Activated CD8-positive, alpha-beta memory T cell treated with anti-CD3 and anti-CD28 coated beads, Interleukin-2, amount 50 U/mL, for 24 hours (primary cell): ENCODE data around the gene TENT4B.

Experiments
- DNase-seq: peaks from one replicate; pipeline ENCODE4 v3.0.0-alpha.2; 2020; ENCODE audit errors: extremely low read depth

TENT4B gene

DNA sequence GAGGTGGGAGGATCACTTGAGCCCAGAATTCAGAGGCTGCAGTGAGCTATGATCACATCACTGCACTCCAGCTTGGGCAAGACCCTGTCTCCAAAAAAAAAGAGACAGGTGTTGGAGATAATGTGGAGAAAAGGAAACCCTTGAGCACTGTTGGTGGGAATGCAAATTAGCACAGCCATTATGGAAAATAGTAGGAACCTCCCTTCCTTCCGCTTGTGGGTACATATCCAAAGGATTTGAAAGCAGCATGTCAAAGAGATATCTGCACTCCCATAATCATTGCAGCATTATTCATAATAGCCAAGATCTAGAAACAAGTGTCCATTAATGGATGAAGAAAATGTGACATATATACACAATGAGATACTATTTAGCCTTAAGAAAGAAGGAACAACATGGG lies 103.5 kb downstream of the TENT4B start:
- DNase-seq, result no peak

DNA sequence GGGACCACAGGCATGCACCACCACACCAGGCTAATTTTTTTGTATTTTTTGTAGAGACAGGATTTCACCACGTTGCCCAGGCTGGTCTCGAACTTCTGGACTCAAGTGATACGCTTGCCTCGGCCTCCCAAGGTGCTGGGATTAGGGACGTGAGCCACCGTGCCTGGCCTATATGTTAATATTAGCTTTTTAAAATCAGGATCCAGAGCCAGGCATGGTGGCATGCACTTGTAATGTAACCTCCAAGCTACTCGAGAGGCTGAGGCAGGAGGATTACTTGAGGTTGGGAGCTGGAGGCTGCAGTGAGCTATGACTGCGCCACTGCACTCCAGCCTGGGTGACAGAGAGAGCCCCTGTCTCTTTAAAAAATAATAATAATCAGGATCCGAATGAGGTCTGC lies 104.8 kb downstream of the TENT4B start:
- DNase-seq, result no peak

DNA sequence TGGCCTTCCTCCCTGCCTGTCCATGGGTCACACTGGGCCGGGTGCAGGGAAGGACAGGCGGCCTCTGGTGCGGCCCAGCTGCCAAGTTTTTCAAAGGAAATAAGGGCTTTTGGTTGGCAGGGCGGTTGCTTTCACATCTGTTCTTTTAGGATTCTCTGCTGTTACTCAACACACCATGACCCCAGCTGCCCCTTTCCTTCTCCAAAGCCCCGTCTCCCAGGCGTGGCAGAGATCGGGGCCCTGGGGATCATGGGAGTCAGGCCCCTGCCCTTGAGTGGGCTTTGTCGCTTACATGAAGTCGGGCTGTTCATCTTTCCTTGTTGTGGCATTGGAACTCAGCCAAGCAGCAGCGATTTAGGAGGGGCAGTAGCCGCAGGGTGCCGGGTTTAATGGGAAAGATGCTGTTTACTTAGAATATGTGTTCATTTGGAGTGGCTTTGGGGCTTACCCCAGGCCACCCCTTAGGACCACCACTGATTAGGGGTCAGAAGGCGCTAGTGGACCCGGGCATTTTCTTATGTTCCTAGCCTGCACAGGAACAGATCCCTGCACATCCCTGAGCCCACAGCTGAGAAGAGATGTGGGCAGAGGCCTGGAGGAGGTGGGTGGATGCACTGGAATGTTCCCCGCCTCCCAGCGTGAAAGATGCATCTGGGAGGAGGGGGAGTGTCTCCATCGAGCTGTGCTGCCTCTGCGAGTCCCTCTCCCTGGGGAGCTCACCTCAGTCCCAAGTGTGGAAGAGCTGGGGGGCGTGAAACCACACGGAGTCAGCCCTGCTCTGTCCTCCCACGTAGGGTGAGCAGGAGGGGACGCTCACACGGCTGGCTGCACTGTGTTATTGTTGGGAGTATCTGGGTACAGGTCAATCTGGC lies 106.5 kb downstream of the TENT4B start:
- DNase-seq, result no peak

DNA sequence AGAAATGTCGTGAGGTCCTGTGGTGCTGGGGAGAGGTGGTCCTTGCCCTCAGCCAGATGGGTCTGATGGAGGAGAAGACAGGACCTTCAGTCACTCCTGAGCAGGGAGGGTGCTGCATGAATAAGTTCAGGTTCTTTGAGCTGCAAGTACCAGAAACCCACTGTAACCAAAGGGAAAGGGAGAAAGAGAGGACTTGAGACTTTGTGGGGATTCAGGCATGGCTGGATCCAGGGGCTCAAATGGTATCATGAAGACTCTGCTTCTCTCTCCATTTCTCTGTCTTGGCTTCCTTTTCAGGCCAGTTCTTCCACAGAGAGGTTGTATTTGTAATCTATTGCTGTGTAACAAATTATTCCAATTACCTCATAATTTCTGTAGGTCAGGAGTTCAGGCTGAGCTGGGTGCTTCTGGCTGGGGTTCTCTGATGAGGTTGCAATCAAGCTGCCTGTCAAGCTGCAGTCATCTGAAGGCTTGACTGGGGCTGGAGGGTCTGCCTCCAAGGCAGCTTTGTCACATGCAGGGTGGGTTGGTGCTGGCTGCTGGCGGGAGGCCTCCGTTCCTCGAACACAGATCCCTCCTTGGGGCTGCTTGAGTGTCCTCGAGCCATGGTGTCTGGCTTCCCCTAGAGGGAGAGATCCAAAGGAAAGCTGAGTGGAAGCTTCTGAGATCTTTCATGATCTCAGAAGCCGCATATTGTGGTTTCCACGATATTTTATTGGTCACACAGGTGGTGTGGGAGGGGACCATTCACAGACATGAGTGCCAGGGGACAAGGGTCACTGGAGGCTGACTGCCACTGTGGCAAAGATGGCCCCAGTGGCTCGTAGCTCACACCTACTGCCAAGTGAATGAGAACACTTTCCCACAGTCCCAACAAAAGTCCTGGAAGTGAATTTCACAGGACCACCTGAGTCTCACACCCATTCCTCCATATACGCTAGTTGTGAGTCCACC lies 107.4 kb downstream of the TENT4B start:
- no peak for DNase-seq

DNA sequence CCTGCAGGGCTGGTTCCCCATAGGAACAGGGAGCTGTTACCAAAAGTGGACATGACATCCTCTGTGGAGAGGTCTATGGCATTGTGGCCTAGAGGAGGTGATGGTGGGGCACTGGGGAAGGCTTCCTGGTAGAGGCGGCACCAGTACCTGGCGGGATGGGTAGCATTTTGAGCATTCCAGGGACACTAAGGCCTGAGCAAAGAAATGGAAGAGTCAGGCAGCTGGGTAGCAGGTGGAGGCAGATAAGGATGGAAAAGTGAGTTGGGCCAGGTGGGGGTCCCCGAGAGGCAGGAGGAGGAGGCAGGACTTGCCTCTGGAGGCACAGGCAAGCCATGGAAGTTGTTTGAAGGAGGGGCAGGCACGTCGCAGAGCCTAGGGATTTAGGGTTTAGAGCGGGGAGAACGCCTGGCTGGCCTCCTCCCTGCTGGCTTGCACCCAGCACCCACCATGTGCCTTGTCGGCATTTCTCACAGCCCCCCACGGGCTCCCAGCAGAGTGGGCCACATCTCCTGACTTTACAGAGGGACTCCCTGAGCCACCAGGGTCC lies 108.1 kb downstream of the TENT4B start:
- DNase-seq, result no peak

DNA sequence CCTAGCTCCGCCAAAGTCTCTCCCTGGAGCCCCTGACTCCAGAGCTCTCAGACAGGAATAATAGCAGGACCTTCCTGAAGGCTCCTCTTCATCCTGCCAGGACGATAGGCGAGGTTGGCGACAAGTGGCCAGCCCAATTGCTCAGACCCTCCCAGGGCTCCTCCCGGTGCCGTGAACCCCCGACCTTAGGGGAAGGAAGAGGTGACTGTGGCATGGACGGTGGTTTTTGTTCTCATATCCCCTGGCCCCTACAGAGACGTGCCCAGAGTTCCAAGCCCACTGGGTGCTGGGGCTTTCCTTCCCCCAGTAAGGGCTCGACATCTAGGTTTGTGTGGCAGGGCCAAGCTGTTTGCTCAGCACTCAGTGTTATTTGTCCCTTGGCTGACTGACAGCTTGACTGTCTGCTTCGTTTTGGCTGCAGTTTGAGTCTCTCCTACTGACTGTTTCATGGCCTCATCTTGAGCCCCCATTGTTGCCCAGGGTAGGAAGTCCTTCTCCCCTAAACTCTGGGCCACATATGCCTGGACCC lies 108.7 kb downstream of the TENT4B start:
- DNase-seq, result no peak

DNA sequence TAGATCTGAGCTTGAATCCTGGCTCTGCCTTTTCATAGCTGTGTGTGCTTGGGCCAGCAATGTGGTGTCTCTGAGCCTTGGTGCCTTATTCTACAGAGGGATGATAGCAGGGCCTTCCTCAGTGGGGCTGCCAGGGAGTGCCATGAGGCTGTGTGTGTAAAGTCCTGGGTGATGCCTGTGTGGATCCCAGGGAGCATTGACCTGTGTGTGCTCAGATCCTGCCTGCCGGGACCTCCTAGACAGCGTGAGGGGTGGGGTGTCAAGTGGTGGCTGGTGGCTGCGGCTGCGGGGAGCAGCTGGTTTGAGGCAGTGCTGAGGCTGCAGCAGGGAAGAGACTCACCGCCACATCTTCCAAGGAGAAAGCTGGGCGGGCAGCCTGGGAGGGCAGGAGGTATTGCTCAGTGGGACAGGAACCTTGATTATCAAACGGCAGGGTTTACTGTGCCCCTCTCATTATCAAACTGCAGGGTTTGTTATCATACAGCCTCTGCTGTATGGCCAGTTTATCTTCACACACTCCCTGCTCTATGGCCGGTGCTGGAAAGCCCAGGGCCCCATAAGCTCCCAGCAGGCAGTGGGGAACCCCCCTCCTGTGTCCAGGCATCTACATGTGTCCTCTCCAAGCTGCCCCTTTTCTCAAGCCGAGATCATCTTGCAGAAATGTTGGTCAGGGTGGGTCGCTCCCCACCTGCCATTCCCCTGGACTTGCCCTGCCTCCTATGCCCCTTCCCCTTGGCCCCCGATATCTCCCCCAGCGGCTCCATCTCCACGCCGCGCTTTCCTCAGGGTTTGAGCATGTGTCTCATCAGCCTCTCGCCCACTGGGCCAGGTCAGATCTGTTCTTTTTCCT lies 110.2 kb downstream of the TENT4B start:
- DNase-seq, result no peak

DNA sequence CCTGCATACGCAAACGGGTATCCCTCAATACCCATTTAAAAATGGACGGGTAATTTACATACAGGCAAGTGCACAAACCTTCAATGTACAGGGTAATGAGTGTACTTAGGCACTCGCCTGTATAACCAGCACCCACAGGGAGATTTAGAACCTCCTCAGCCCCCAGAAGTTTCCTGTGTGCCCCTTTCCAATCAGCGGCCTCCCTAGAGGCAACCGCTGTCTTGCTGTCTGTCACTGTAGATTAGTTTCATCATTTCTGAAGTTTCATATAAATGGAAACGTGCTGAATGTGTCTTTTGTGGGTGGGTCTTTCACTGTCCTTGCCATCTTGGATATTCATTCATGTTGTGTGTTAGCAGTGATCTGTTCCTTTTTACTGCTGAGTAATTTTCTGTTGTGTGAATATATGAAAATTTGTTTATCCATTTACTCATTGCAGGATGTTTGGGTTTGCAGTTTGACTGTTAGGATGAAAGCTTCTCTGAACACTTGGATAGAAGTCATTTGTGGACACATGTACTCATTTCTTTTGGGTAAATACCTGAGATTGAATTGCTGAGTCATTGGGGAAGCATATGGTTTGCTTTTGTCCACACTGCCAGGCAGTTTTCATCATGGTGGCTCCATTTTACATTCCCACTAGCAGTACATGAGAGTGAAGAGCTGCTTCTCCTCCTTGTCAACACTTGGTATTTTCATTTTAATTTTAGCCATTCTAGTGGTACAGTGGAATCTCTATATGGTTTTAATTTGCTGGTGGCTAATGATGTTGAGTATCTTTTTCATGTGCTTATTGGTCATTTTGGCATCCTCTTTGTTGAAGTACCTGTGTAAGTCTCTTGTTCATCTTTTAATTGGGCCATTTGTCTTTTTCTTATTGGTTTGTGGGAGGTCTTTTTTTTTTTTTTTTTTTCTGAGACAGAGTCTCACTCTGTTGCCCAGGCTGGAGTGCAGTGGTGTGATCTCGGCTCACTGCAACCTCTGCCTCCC lies 111.1 kb downstream of the TENT4B start:
- no peak for DNase-seq

DNA sequence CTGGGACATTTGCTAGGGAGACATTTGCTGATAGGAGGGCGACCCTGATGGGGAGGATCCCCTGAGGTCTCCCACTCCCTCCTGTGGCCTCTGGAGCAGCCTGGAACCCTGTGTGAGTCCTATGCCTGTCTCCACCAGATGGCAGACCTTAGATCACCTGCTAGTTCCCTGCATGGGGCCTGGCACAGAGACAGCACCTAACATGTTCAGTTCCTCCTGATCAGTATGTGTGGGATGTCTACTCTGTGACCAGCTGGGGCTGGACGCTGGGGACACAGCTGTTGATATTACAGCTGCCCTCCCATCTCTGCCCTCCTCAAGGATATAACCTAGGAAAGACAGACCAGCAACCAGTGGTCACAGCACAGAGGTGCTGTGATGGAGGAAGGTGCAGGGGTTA lies 112.2 kb downstream of the TENT4B start:
- no peak for DNase-seq

DNA sequence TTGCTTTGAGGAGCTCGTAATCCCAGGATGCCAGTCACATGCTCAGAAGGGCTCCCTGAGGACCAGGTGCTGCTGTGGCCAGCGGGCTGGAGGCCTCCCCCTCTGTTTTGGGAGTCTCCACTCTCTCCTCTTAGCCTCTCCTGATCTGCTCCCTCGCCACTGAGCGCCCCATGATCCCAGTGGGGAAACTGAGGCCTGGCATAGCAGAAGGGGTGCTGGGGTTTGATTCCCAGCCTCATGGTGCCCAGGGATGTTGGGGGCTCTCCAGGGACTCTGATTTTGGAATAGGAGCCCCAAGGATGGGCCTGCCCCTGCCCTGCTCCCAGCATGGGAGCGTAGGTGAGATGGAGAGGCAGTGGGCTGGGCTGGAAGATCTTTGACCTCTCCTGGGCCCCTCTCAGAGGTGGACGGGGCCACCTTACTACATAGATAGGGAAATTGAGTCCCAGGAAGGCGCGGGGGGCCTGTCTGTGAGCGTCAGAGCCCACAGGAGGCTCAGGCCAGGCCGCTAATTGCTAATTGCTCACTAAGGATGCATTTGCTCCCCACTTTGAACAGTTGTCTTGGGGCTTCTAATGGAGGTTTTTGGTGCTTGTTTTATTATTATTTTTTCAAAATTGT lies 112.7 kb downstream of the TENT4B start:
- DNase-seq, result no peak

DNA sequence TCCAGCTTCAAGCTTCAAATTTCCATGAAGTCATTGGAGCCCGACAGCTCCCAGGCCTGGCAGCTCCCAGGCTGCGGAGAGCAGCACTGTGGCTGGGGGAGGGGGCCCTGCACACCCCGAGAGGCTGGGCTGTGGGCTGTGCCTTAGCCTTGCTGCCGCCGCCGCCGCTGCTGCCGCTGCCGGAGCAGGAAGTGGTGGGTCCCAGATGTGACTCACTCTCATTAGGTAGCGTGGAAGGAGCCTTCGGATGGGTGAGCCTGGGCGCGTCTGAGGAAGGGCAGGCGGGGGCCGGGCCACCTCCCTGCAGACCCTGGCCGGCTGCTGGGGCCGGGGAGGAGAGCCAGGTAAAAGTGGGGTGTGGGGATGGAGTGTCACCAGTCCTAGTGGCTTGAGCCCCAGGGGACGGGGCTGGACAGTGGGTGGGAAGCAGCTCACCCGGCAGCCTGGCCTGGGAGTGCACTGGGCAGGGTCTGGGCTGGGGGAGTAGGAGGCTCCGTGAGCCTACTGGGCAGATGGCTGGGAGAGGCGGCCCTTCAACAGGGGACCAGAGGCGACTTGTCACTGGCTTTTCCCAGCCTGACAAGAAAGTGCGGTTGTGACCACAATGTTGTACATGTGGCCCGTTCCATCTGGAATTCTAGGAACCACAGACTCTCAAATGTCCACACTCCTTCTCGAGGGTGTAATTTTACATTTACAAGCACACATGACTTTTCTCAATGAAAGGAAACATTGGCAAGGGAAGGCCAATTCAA lies 113.4 kb downstream of the TENT4B start, which contains the start of gene ADCY7:
Gene ADCY7 (plus strand): TSS at position 215 of the 755 bp plus-strand sequence. CDS start 21,629 bp downstream, outside the sequence.
- peak; percentile 56 for DNase-seq

DNA sequence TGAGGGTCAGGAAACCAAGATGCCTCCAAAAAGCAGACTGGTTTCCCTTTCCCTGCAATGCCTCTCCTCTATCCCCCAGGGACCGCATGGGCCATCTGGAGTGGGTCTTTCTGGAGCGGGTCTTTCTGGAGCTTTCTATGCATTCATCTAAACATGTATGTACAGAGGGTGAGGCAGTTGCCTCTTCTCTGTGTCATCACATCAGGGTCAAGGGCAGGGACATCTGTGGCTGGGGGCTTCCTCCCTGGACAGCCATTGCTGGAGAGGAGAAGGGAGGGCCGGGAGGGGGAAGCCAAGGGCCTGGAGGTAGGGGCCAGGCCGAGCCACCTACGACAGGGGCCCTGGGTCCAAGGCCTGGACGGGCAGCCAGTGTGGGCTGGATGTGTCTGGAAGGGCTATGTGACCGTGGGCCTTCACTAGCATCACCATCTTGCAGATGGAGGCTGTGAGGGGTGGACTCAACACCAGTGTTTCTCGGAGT lies 114.1 kb downstream of the TENT4B start:
- no peak for DNase-seq

DNA sequence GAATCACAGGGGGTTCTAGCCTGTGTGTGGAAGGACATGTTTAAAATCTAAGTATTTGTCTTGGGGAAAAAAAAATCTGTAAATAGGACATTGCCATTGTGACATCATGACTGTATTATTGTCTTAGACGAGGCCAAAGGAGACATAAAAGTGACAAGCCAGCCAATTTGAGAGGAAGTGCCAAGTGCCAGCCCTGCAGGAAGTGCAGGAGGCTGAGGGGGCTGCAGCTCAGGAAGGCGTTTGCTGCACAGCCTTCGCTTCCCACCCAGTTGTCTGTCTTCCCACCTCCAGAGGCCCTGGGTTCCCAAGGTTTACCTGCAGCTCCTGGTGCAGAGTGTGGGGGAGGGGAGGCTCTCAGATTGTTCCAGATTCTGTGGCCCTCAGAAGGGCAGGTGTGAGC lies 114.5 kb downstream of the TENT4B start:
- DNase-seq, result no peak

DNA sequence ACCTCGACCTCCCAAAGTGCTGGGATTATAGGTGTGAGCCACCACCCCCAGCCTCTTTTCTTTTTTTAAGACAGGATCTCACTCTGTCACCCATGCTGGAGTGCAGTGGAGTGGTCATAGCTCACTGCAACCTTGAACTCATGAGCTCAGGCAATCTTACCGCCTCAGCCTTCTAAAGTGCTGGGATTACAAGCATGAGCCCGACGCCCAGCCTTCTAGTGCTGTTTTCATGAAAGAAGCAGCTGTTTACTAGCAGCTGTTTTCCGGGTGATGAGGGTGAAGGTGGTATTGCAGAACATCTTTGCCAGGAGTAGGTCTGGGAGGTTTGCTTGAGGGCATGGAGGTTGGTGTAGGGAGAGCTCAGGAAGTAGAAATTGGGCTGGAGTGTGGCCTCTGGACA lies 115.2 kb downstream of the TENT4B start:
- no peak for DNase-seq

DNA sequence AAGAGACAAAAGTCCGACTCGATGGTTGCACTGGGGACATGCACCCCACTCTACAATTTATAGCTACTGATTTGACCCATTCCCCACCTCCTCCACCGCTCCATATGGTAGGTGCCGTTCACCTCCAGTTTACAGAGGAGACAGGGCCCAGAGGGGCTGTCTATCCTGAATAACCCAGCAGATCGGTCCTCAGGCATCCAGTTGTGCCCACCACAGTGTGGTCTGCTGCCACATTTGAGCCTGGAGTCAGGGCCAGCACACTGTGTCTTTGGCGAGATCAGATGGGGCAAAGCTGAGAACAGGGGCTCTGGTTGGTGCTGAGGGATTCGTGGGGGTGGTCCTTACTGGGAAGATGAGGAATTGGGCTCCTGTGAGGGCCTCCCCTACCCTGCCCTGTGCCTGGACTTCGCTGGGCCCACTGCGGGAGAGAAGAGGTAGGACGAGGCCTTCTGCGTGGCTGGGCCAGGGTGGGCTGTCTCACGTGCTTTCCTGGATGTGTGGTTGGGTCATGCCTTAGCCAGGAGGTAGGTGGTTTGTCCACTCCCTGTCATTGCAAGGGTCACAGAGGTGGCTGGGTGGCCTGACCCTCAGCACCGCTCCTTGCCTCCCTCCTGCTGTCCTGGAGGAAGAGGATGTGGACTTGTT lies 116.1 kb downstream of the TENT4B start:
- DNase-seq, result no peak

DNA sequence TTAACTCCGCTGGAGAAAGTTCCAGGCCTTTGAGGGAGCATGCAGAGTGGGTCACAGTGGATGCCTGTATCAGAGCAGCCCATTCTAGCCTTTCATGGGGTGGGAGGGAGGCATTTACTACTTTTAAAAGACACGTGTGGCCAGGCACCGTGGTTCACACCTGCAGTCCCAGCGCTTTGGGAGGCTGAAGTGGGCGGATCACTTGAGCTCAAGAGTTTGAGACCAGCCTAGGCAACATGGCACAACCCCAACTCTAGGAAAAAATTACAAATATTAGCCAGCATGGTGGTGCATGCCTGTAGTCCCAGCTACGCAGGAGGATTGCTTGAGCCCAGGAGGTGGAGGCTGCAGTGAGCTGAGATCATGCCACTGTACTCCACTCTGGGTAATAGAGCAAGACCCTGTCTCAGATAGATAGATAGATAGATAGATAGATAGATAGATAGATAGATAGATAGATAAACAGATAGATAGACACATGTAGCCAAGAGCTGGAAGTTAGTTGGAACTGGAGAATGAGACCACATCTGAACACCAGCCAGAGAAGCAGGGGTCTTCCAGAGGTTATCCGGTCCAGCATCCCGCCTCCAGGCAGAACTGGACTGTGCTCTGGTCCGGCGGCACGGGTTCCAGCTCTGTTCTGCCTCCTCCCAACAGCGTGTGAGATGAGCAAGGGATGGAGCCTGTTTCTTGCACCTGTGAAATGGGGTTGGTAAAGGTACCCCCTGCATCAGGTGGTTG lies 116.8 kb downstream of the TENT4B start:
- DNase-seq, result no peak

DNA sequence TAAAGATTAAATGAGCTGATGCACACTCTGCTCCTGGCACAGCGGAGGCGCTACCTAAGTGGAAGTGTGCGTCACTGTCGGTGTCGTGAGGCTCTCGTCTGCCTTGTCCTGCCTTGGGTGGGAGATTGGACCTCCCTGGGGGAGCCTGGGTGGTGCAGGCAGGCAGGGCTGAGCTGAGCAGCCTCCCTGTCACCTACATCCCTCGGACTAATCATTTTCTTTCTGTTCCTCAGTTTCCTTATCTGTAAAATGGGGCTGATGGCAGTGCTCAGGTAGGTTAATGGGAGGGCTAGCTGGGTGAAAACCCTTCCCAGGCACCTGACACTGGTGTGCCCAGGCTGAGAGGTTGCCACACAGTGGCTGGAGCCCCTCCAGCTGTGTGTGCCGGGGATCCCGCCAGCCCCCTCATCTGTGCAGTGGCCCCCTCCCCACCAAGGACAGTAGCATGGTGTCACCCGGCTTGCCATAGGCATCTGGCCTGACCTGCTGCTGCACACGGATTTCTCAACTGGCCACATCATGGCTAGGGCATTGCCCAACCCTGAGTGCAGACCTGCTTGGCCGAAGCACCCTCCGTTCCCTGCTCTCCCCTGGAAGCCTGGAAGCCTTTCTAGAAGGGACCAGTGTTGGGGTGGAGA lies 117.5 kb downstream of the TENT4B start:
- DNase-seq, result no peak
